ENCODE data around the gene B4GALNT4. TPM values are rescaled to one million over a fixed set of nuclear protein-coding genes. Genes with fewer than 3 reads are reported as not detected.

Gene B4GALNT4
- polyA plus RNA-seq, 1 experiment: 5.4 TPM

GRCh38 chr11:334264-334994, 34.9 kb upstream of the B4GALNT4 start:
- H3K4me3 ChIP-seq (ENCODE audit: low read depth, low read length): no peak overlapping the region
- H3K36me3 ChIP-seq (ENCODE audit: control insufficient read depth, insufficient read depth, low read length): no peaks in the 10 kb centered on the region
- no peaks in the 10 kb centered on the region for H3K27me3 ChIP-seq (ENCODE audit: control insufficient read depth, insufficient read depth, low read length)
- DNase-seq (ENCODE audit: low read depth): no peak
- POLR2A ChIA-PET: no interaction called here
- CTCF ChIA-PET: interaction anchor here (0.6 to 0.9 kb wide), 2 partner anchors 19 to 25 kb away, joined by 3 to 4 read pairs; no protein-coding TSS in a partner anchor
- TF ChIP-seq CTCF (IDR thresholded peaks at IDR 0.05; ENCODE audit: insufficient read depth, low read depth, low read length): no peak

DNA sequence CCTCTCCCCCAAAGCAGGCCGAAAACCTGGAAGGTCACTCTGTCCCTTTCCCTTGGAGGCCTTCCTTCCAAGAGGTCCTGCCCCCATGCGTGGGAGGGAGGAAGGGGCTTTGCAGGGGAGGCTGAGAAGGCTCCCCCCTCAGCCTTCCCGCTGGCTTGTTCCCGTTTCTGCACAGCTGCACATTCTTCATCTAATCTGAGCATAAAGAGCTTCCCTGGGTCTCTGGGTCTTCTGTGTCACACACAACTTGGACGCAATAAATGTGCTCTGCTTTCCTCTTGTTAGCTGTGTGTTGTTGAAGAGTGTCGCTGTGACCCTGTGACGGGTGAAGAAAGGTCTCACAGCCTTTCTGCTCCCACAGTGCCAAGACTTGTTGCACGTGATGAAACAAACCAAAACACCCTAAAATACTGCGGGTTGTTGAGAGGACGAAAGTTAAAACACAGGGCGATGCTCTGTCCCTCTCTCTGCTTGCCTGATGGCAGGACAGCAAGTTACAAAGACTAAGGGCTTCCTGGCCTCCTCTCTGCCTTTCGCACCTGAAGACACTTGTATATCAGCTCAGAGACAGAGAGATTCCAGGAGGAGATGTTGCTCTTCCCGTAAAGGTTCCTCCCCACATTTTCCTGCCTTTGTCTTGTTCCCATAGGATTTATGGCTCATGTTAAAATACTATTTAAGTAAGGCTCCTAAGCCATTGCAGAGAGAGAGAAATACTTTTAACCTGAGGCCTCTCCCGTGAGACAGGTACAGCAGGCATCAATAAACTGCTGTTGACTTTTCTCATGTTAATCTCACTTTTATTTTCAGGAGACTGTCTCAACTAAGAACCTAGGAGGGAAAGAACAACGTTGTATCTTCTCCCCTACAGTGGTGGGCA, 33.3 kb upstream of the B4GALNT4 start:
- no peak for DNase-seq (ENCODE audit: low read depth)
- ChIA-PET POLR2A (no interaction called here), CTCF (interaction anchor here (0.7 kb wide), 1 partner anchor 128 kb away, joined by 3 read pairs; no protein-coding TSS in a partner anchor)
- no peaks in the 10 kb centered on the region; the same call in 1 of the 2 replicates for H3K27me3 ChIP-seq (ENCODE audit: control insufficient read depth, insufficient read depth, low read length)
- no peak overlapping the region for H3K4me3 ChIP-seq (ENCODE audit: low read depth, low read length)
- H3K36me3 ChIP-seq (ENCODE audit: control insufficient read depth, insufficient read depth, low read length): no peaks in the 10 kb centered on the region
- no peak for TF ChIP-seq CTCF (IDR thresholded peaks at IDR 0.05; ENCODE audit: insufficient read depth, low read depth, low read length)

- POLR2A ChIA-PET: interaction anchor here (0.7 kb wide), 1 partner anchor 227 kb away, joined by 3 read pairs; no protein-coding TSS in a partner anchor
- H3K4me3 ChIP-seq (ENCODE audit: low read depth, low read length): no peak overlapping the region
- H3K36me3 ChIP-seq (ENCODE audit: control insufficient read depth, insufficient read depth, low read length): no peaks in the 10 kb centered on the region
- no peak for TF ChIP-seq CTCF (IDR thresholded peaks at IDR 0.05; ENCODE audit: insufficient read depth, low read depth, low read length)
- no peaks in the 10 kb centered on the region; the same call in 1 of the 2 replicates for H3K27me3 ChIP-seq (ENCODE audit: control insufficient read depth, insufficient read depth, low read length)
- CTCF ChIA-PET: no interaction called here
- no peak for DNase-seq (ENCODE audit: low read depth)
Observed at GRCh38 chr11:336659-337198, 32.6 kb upstream of the B4GALNT4 start.

GRCh38 chr11:337711-338110, 31.6 kb upstream of the B4GALNT4 start:
- CTCF ChIA-PET: no interaction called here
- POLR2A ChIA-PET: no interaction called here
- TF ChIP-seq CTCF (IDR thresholded peaks at IDR 0.05; ENCODE audit: insufficient read depth, low read depth, low read length): no peak

GRCh38 chr11:339963-340362, 29.3 kb upstream of the B4GALNT4 start:
- CTCF ChIA-PET: interaction anchor here (1.0 to 1.9 kb wide), 4 partner anchors 10 to 13 kb away, joined by 3 to 5 read pairs (median 4); no protein-coding TSS in a partner anchor
- no peak for TF ChIP-seq CTCF (IDR thresholded peaks at IDR 0.05; ENCODE audit: insufficient read depth, low read depth, low read length)
- DNase-seq (ENCODE audit: low read depth): no peak
- no peaks in the 10 kb centered on the region for H3K36me3 ChIP-seq (ENCODE audit: control insufficient read depth, insufficient read depth, low read length)
- no peaks in the 10 kb centered on the region; the same call in 1 of the 2 replicates for H3K27me3 ChIP-seq (ENCODE audit: control insufficient read depth, insufficient read depth, low read length)
- POLR2A ChIA-PET: interaction anchor here (0.6 kb wide), 1 partner anchor 22 kb away, joined by 3 read pairs; no protein-coding TSS in a partner anchor
- H3K4me3 ChIP-seq (ENCODE audit: low read depth, low read length): no peak overlapping the region

More at GRCh38 chr11:337711-338110, 31.6 kb upstream of the B4GALNT4 start:
- no peaks in the 10 kb centered on the region; the same call in 1 of the 2 replicates for H3K27me3 ChIP-seq (ENCODE audit: control insufficient read depth, insufficient read depth, low read length)
- no peak for DNase-seq (ENCODE audit: low read depth)
- no peak overlapping the region for H3K4me3 ChIP-seq (ENCODE audit: low read depth, low read length)
- no peaks in the 10 kb centered on the region for H3K36me3 ChIP-seq (ENCODE audit: control insufficient read depth, insufficient read depth, low read length)
